Glutamatergic neuron (in vitro differentiated cells): ENCODE measurements around the gene TAF13. TPM values are rescaled to one million over a fixed set of nuclear protein-coding genes. Genes with fewer than 3 reads are reported as not detected.

Source experiments
- DNase-seq: peaks from one replicate; pipeline ENCODE4 v3.0.0; 2022
- H3K27ac Mint-ChIP-seq: one replicate; pipeline ENCODE4 v1.8.0; 2020; ENCODE audit warnings: mild to moderate bottlenecking, mixed read lengths, inconsistent platforms; ENCODE audit not compliant: unreplicated experiment
- H3K27me3 Mint-ChIP-seq: one replicate; pipeline ENCODE4 v1.8.0; 2020; ENCODE audit warnings: mild to moderate bottlenecking, moderate library complexity, mixed read lengths, inconsistent platforms; ENCODE audit not compliant: unreplicated experiment
- H3K36me3 Mint-ChIP-seq: one replicate; pipeline ENCODE4 v1.8.0; 2020; ENCODE audit warnings: mild to moderate bottlenecking, mixed read lengths, inconsistent platforms; ENCODE audit not compliant: unreplicated experiment
- H3K4me1 Mint-ChIP-seq: one replicate; pipeline ENCODE4 v1.8.0; 2020; ENCODE audit warnings: mild to moderate bottlenecking, low read depth, mixed read lengths, inconsistent platforms; ENCODE audit not compliant: unreplicated experiment
- H3K4me3 Mint-ChIP-seq: one replicate; pipeline ENCODE4 v1.8.0; 2020; ENCODE audit warnings: mild to moderate bottlenecking, mixed read lengths, inconsistent platforms; ENCODE audit not compliant: unreplicated experiment
- H3K9me3 Mint-ChIP-seq: one replicate; pipeline ENCODE4 v1.8.0; 2020; ENCODE audit warnings: mild to moderate bottlenecking, moderate library complexity, mixed read lengths, inconsistent platforms; ENCODE audit not compliant: unreplicated experiment
- CTCF ChIP-seq: fragments of 200-600 bp; sonication (generic); IDR thresholded peaks from one replicate; pipeline ENCODE4 v1.5.0; 2021; ENCODE audit not compliant: partially characterized antibody, unreplicated experiment
- total RNA-seq: library from RNA; stranded (reverse); fragmentation: NEBNext Ultra II Directional; extraction: Animal tissue kit (Norgen Biotek cat#: 25700); gene quantifications from one replicate; pipeline ENCODE4 v1.2.1, GENCODE V29; 2021; ENCODE audit not compliant: unreplicated experiment

Gene TAF13
- total RNA-seq, 1 donor from 2014 or later = 66.0 TPM

GRCh38 chr1:109099938-109100773, 24.4 kb upstream of the TAF13 start:
- DNase-seq = peak; percentile 96
- Mint-ChIP-seq H3K4me3 (peak overlapping the region; percentile 98), H3K27me3 (peaks cover 7% of the 10 kb centered on the region)

GRCh38 chr1:109096120-109096519, 20.3 kb upstream of the TAF13 start:
- Mint-ChIP-seq H3K4me1 (peaks cover 8% of the 10 kb centered on the region), H3K4me3 (no peak overlapping the region), H3K27me3 (peaks cover 7% of the 10 kb centered on the region), H3K36me3 (no peaks in the 10 kb centered on the region), H3K9me3 (peaks cover 3% of the 10 kb centered on the region), H3K27ac (no peak overlapping the region)
- no peak for TF ChIP-seq CTCF
- no peak for DNase-seq

More at GRCh38 chr1:109099938-109100773, 24.4 kb upstream of the TAF13 start:
- peak; percentile 65 for TF ChIP-seq CTCF
- Mint-ChIP-seq H3K36me3 (no peaks in the 10 kb centered on the region), H3K9me3 (peaks cover 3% of the 10 kb centered on the region), H3K4me1 (no peaks in the 10 kb centered on the region), H3K27ac (peak overlapping the region; percentile 95)

GRCh38 chr1:109095631-109096030, 19.8 kb upstream of the TAF13 start:
- Mint-ChIP-seq H3K36me3 (no peaks in the 10 kb centered on the region), H3K4me1 (peaks cover 9% of the 10 kb centered on the region), H3K4me3 (no peak overlapping the region), H3K9me3 (peaks cover 1% of the 10 kb centered on the region), H3K27me3 (peaks cover 3% of the 10 kb centered on the region), H3K27ac (no peak overlapping the region)
- no peak for TF ChIP-seq CTCF
- DNase-seq = no peak

- no peak overlapping the region for H3K4me3 Mint-ChIP-seq
- DNase-seq = no peak
- H3K27ac Mint-ChIP-seq = no peak overlapping the region
- no peaks in the 10 kb centered on the region for H3K36me3 Mint-ChIP-seq
- no peak for TF ChIP-seq CTCF
- peaks cover 13% of the 10 kb centered on the region for H3K4me1 Mint-ChIP-seq
- H3K27me3 Mint-ChIP-seq = peaks cover under 1% of the 10 kb centered on the region
- H3K9me3 Mint-ChIP-seq = no peaks in the 10 kb centered on the region
These were observed 19.1 kb upstream of the TAF13 start for GRCh38 chr1:109094871-109095270.

GRCh38 chr1:109094377-109094803, 18.6 kb upstream of the TAF13 start:
- Mint-ChIP-seq H3K4me1 (peaks cover 15% of the 10 kb centered on the region), H3K36me3 (no peaks in the 10 kb centered on the region), H3K4me3 (no peak overlapping the region), H3K27ac (no peak overlapping the region), H3K9me3 (no peaks in the 10 kb centered on the region), H3K27me3 (no peaks in the 10 kb centered on the region)
- DNase-seq = no peak
- no peak for TF ChIP-seq CTCF
